Gastrocnemius medialis (tissue), 4 donors: ENCODE results near the gene CCDC170.

Experiments
- POLR2A ChIP-seq, 2 donors: fragments of 450-650 bp; IDR thresholded peaks; one replicate each; pipeline ENCODE4 v1.6.1; 2017; ENCODE audit warnings: antibody characterized with exemption in 2 of 2, mild to moderate bottlenecking in 2 of 2, moderate library complexity in 2 of 2
- TF ChIP-seq, protein P1 (sequence below), 5 experiments: fragments of 450-650 bp in 3 of 5; fragments of 200-600 bp in 2 of 5; sonication (generic) in 2 of 5; IDR thresholded peaks in 4 of 5; conservative IDR thresholded peaks in 1 of 5; 1 replicate in 4 of 5; 2 replicates in 1 of 5; pipeline ENCODE4 v1.5.1; 2016 to 2019; ENCODE audit warnings: antibody characterized with exemption in 5 of 5, mild to moderate bottlenecking in 3 of 5, moderate library complexity in 3 of 5

- TF ChIP-seq, protein P1, sequence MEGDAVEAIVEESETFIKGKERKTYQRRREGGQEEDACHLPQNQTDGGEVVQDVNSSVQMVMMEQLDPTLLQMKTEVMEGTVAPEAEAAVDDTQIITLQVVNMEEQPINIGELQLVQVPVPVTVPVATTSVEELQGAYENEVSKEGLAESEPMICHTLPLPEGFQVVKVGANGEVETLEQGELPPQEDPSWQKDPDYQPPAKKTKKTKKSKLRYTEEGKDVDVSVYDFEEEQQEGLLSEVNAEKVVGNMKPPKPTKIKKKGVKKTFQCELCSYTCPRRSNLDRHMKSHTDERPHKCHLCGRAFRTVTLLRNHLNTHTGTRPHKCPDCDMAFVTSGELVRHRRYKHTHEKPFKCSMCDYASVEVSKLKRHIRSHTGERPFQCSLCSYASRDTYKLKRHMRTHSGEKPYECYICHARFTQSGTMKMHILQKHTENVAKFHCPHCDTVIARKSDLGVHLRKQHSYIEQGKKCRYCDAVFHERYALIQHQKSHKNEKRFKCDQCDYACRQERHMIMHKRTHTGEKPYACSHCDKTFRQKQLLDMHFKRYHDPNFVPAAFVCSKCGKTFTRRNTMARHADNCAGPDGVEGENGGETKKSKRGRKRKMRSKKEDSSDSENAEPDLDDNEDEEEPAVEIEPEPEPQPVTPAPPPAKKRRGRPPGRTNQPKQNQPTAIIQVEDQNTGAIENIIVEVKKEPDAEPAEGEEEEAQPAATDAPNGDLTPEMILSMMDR (IDR thresholded peaks at IDR 0.05 in 4 of 5, conservative IDR thresholded peaks at IDR 0.05 in 1 of 5) = no peak
- TF ChIP-seq POLR2A (IDR thresholded peaks at IDR 0.05) = no peak
These were observed 29.1 kb upstream of the CCDC170 start for GRCh38 chr6:151464702-151465101.
